ENCODE measurements around the gene CHAF1B.

CHAF1B gene

DNA sequence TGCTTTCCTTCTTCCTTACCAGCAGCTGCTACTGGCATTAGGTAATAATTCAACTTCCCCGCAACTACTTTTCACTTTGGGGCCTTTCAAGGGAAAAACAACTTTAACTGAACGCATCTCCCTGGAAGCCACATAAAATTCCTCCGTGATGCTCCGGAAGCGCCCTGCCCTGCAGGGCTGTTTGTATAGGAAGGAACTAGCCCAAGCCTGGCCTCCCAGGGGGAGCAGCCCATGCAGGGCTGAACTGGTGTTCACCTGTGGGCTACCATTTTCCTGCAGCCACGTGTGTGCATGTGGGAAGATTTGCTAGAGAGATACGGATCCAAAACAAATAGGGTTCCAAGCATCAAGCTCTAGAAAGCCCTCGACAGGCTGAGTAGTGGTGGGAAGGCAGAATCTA lies 80.3 kb downstream of the CHAF1B start:
- DNase-seq, result no peak

- DNase-seq, result no peak
Observed at GRCh38 chr21:36466061-36466511, 80.9 kb downstream of the CHAF1B start.

Data from NCI-H510A (cell line).